Measurements from ENCODE around the gene KRTAP4-4.
"Not testable (repeated sequence)": the region's sequence is repeated elsewhere in the genome, so short reads cannot be mapped to it uniquely, and the experiment has no call there.

The KRTAP4-4 gene

DNA sequence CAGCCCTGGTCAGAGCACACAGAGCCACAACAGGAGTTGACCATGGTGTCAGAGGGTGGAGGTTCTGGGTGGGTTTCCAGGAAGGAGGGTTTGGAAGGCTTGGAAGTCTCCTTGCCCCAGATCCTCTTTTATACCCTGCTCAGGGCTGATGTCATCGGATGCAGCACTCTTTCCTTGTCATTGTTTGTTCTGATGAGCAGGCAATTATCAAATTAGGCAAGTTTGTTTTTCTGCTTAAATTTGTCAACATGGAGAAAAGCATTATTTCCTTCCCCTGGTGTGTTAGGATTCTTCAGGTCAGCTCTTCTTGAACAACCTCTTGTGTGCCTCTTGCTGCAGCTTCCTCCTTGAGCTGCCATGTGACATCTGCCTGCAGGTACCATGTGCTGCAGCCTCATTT lies at the start of gene KRTAP4-4:
KRTAP4-4 (minus strand) TSS at position 101 of the 400 bp plus-strand sequence; CDS start at position 44, 57 bp downstream.
- DNase-seq (ENCODE audit: low spot score): no peak

DNA sequence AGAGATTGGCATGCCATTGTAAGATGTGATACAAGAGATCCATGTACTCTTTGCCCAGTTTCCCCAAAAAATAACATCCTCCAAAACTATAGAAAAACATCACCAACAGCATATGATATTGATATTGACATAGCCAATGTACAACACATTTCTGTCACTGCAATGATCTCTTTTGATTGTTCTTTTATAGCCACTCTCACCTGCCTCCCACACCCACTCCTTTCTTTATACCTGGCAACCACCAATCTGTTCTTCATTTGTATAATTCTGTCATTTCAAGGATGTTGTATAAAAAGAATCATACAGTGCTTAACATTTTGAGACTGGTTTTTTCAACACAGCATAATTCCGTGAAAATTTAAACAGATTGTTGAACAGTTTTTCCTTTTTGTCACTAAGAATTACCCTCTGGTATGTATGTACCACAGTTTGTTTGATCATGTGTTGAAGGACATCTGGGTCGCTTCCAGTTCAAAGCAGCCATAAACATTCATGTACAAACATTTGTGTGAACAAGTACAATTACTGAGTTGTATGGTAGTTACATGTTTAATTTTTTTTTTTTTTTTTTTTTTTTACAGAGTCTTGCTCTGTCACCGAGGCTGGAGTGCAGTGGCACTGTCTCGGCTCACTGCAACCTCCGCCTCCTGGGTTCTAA lies 39.0 kb upstream of the KRTAP4-4 start:
- no peak for DNase-seq (ENCODE audit: low spot score)

DNA sequence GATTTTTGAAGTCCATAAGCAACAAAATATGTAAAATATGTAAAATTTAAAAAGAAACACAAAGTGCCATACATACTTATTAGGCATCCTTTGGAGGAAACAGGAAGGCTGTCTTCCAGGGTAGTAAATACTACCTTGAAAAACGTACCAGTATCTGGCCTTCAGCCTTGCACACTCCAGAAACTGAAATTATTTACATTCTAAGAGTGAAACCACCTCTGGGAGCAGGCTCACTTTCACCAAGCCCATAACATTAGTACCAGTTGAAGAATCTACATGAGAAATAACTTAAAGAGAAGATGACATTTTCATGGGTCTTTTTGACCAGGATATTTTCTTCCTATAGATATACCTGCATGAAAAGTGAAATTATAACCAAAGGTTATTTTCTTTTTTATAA lies 35.5 kb upstream of the KRTAP4-4 start:
- no peak for DNase-seq (ENCODE audit: low spot score)

DNA sequence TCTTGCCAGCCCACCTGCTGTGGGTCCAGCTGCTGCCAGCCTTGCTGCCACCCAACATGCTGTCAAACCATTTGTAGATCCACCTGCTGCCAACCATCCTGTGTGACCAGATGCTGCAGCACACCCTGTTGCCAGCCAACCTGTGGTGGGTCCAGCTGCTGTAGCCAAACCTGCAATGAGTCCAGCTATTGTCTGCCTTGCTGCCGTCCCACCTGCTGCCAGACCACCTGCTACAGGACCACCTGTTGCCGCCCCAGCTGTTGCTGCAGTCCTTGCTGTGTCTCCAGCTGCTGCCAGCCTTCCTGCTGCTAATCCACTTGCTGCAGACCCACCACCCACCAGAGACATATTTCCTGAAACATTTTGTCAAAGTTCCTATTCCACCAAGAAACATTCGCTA lies 29.8 kb upstream of the KRTAP4-4 start:
- no peak for DNase-seq (ENCODE audit: low spot score)

DNA sequence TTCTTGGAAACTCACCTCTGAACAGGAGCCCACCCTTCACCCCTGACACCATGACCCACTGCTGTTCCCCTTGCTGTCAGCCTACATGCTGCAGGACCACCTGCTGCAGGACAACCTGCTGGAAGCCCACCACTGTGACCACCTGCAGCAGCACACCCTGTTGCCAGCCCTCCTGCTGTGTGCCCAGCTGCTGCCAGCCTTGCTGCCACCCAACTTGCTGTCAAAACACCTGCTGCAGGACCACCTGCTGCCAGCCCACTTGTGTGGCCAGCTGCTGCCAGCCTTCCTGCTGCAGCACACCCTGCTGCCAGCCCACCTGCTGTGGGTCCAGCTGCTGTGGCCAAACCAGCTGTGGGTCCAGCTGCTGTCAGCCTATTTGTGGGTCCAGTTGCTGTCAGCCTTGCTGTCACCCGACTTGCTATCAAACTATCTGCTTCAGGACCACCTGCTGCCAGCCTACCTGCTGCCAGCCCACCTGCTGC lies 29.3 kb upstream of the KRTAP4-4 start, which contains the start of gene KRTAP9-1:
KRTAP9-1 (plus strand) TSS at position 51 of the 482 bp plus-strand sequence; CDS start at position 51, 0 bp downstream.
- not testable (repeated sequence) for DNase-seq (ENCODE audit: low spot score)

DNA sequence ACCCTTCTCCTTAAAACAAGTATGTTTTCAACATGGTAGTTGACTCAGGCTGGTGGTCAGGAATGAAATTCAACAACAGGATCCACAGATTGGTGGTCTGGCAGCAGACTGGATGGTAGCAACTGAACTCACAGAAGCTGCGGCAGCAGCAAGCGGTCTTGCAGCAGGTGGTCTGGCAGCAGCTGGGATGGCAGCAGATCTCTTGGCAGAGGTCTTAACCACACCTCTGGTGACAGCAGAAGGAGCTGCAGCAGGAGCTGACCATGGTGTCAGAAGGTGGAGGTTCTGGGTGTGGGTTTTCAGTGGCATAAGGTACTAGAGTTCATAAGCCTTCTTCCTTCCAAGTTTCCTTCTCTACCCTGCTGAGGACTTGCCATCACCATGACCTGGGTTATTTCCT lies 26.3 kb upstream of the KRTAP4-4 start:
- no peak for DNase-seq (ENCODE audit: low spot score)

DNA sequence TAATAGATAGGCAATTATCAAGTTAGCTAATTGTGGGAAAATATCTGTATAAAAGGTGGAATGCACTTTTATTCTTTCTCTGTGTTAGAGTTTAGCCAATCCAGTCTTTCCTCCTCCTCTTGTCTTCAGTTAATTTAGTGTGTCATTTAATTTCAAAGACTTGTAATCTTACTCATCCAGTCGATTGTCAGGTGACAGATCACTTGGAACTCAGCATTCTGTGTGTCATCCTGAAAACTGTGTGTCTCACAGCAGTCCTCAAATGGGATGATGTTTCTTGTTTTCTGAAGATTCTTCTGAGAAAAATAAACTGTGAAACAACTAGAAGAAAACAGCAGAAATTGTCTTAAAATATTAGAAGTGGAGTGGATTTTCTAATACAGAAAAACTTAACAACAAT lies 24.5 kb upstream of the KRTAP4-4 start:
- no peak for DNase-seq (ENCODE audit: low spot score)

DNA sequence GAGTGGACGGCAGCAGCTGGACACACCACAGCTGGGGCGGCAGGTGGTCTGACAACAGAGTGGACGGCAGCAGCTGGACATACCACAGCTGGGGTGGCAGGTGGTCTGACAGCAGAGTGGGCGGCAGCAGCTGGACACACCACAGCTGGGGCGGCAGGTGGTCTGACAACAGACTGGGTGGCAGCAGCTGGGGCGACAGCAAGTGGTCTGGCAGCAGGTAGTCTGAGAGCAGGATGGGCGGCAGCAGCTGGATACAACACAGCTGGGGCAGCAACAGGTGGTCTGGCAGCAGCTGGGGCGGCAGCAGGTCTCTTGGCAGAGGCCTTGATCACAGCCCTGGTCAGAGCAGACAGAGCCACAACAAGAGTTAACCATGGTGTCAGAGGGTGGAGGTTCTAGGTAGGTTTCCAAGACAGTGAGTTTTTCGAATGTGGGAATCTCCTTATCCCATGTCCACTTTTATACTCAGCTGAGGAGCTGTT lies 24.0 kb upstream of the KRTAP4-4 start, which contains the start of gene KRTAP4-1:
KRTAP4-1 (minus strand) TSS at position 432 of the 482 bp plus-strand sequence; CDS start at position 375, 57 bp downstream.
- DNase-seq (ENCODE audit: low spot score): no peak

DNA sequence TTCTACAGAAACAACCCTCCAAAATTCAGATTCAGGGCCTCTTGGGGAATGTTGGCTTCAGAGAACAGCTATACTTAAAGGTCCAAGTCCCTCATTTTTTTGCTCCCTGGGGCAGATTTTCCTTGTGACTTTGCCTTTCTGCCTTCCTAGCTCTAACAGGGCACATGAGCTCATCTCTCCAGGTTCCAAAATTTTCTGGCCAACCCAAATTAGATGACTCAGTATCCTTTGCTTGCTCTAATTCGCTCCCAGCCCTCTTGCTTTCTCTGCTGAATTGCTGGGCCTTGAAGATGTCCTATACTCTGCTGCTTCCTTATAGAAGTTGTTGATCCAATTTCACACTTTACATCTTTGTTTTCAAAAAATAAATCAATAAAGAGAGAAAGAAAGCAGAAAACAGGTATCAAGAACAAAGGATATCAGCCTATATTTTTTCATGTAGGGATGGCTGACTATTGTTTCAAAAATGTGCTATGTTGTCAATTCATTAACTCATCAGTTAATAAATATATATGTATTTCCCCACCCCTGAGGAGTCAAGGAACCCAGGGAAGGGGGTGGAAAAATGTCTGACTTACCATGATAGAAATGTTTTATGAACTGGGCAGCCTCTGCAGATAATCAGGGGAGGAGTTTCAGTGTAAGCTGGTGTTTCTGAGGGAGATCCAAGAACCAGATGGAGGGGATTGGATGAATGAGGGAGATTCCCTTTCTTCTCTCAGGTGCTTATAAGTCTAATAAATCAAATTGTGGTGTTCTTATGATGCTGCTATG lies 18.5 kb upstream of the KRTAP4-4 start:
- DNase-seq (ENCODE audit: low spot score): peak; percentile 59

DNA sequence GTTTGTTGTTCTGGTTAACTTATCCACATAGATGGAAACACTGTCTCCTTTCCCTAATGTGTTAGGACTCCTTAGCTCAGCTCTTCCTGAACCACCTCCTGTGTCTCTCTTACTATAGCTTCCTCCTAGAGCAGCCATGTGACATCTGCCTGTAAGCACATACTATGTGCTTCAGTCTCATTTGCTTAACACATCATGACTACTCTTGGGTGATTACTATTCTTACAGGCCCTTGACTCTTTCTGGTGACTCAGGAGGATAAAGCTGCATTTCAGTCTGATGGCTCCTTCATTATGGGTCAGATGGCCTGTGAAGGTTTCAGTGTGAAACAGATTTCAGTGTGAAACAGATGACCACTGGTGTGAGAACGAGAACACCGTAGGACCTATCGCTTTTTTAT lies 17.8 kb upstream of the KRTAP4-4 start:
- peak; percentile 30 for DNase-seq (ENCODE audit: low spot score)

DNA sequence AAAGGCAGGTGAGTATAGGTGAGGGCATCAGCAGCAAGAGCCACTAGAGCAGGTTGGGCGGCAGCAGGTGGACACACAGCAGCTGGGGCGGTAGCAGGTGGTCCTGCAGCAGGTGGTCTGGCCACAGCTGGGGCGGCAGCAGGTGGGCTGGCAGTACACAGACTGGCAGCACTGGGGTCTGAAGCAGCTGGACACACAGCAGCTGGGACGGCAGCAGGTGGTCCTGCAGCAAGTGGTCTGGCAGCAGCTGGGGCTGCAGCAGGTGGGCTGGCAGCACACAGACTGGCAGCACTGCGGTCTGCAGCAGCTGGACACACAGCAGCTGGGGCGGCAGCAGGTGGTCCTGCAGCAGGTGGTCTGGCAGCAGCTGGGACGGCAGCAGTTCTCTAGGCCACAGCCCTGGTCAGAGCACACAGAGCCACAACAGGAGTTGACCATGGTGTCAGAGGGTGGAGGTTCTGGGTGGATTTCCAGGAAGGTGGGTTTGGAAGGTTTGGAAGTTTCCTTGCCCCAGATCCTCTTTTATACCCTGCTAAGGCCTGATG lies 17.3 kb upstream of the KRTAP4-4 start, which contains the start of gene KRTAP4-2:
KRTAP4-2 (minus strand) TSS at position 495 of the 545 bp plus-strand sequence; CDS start at position 438, 57 bp downstream.
- no peak for DNase-seq (ENCODE audit: low spot score)

DNA sequence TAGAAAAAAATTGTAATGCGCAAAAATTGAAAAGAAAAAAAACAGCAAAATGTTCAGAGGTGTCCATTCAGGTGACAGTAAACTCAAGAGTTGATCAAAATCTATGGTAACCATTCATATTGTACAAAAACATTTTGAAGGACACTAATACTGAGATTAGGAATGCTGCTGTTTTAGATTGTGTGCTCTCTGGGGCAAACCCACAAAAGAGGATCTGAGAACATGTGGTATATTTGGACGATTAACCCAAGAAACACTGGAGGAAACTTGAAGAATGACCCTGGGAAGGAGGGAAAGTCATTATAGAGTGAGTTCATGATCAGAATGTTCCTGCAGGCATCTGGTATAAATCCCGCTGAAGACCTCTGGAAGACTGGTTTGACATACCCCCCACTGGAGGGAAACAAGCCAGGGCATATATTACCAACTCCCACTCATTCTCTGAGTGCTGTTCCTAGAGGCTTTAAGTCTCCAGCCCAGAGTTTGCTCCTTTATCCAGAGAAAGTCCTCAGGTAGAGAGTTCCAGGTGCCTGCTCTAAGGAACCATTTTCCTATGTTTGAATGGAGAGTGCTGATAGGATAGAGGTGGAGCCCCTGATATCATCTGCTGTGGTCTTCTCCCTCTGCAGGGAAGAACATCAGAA lies 16.3 kb upstream of the KRTAP4-4 start:
- no peak for DNase-seq (ENCODE audit: low spot score)

DNA sequence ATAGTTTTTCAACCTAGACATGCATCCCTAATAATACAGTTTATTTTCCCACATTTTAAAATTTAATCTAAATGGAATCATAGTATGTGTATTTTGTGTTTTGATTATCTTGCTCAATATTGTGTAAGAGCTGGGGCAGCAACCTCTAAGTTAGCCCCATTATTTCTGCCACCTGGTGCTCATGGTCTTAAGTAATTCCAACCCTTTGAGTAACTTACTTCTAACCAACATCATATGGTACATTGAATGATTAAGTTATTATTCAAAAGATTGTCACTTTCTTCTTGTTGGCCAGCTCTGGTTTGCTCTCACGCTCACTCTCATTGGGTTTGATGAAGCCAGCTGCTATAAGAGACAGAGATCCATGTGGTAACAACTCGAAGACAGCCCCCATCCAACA lies 11.3 kb upstream of the KRTAP4-4 start:
- DNase-seq (ENCODE audit: low spot score): peak; percentile 35

DNA sequence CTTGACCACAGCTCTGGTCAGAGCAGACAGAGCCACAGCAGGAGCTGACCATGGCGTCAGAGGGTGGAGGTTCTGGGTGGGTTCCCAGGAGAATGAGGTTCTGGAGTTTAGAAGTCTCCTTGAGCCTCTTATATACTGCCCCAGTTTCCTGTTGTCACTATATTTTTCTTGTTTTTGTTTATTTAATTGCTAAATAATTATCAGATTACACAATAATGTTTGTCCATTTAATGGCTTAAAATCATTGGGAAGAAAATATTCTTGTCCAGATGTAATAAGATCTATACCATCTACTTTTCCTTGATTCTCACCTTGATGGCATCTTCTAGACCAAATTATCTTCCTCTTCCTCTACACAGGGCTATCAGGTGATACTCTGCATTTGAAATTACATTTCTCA lies 7.6 kb upstream of the KRTAP4-4 start, which contains the start of gene KRTAP4-3:
KRTAP4-3 (minus strand) TSS at position 101 of the 400 bp plus-strand sequence; CDS start at position 52, 49 bp downstream.
- no peak for DNase-seq (ENCODE audit: low spot score)

DNA sequence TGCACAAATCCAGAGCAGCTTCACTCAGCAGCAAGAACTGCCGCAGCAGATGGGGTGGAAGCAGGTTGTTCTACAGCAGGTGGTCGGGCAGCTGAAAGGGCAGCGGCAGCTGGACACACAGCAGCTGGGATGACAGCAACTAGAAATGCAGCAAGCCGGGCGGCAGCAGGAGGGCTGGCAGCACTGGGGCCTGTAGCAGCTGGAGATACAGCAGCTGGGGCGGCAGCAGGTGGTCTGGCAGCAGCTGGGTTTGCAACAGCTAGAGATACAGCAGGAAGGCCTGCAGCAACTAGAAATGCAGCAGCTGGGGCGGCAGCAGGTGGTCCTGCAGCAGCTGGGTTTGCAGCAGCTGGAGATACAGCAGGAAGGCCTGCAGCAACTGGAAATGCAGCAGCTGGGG lies 7.0 kb upstream of the KRTAP4-4 start:
- DNase-seq (ENCODE audit: low spot score): no peak

DNA sequence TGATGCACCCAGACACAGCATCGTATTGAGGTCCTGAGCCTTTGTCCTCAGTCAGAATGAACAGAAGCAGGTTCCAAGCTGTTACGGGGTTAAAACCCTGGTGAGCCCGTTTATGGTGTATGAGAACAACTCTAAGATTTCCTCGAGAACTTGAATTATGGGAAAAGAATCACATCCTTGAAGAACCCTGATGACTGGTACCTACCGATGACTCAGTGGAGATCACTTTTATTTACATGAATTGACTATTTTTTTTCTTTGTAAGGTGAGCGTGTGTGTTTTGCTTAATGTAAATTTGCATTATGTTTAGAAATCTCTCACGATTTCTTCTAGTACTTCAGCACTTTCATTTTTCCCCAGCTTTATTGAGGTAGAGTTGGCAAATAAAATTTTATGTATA lies 3.3 kb upstream of the KRTAP4-4 start:
- DNase-seq (ENCODE audit: low spot score): no peak

DNA sequence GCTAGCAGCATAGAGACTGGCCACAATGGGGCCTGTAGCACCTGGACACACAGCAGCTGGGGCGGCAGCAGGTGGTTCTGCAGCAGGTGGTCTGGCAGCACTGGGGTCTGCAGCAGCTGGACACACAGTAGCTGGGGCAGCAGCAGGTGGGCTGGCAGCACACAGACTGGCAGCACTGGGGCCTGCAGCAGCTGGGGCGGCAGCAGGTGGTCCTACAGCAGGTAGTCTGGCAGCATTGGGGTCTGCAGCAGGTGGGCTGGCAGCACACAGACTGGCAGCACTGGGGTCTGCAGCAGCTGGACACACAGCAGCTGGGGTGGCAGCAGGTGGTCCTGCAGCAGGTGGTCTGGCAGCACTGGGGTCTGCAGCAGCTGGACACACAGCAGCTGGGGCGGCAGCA lies 358 bp downstream of the KRTAP4-4 start:
- DNase-seq (ENCODE audit: low spot score): not testable (repeated sequence)

DNA sequence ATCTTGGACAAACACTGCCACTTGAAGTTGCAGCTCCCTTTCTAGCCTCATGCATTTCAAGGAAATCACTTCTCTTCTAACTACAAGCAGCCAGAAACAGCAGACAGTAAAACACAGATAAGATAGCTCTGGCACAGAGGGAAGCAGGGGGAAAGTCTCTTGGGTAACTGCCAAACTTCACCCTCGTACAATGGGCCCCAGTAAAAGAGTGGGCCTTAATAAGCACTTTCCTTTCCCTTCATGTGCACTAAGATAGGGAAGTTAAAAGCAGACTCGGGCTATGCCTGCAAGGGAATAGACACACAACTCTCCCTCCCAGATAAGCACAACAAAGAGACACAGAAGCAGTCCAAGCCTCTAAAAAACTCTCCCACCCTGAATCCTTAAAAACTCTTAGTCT lies 6.7 kb downstream of the KRTAP4-4 start:
- DNase-seq (ENCODE audit: low spot score): no peak

DNA sequence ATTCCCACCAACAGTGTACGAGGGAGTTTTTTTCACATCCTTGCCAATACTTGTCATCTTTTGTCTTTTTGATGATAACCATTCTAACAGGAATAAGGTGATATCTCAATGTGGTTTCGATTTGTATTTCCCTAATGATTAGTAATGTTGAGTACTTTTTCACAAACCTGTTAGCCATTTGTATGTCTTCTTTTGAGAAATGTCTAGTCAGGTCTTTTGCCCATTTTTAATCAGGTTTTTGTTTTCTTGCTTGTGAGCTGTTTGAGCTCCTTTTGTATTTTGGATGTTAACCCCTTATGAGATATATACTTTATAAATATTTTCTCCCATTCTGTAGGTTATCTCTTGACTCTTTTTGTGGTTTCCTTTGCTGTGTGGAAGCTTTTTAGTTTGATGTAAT lies 9.0 kb downstream of the KRTAP4-4 start:
- DNase-seq (ENCODE audit: low spot score): no peak

DNA sequence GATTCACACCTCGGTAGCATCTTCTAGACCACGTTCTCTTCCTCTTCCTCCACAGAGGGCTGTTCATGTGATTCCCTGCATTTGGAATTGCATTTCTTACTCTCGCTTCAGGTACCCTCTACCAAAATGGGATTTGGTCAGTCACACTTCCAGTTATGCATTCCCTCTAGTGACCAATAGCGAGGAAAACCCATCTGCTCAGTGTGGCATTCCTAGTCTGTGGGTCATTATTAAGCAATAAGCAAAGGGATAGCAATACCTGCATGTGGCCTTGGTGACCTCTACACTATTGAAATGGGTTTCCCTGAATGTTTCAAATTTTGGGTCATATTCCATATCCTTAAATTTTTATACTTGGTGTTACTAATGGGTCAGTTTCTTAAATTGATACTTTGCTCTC lies 10.5 kb downstream of the KRTAP4-4 start:
- no peak for DNase-seq (ENCODE audit: low spot score)

DNA sequence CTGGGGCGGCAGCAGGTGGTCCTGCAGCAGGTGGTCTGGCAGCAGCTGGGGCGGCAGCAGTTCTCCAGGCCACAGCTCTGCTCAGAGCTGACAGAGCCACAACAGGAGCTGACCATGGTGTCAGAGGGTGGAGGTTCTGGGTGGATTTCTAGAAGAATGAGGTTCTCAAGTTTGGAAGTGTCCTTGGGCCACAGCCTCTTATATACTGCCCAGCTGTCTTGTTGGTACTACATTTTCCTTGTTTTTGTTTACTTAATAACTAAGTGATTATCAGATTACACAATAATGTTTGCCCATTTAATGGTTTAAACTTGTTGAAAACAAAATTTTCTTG lies 10.9 kb downstream of the KRTAP4-4 start, which contains the start of gene KRTAP4-5:
KRTAP4-5 (minus strand) TSS at position 174 of the 334 bp plus-strand sequence; CDS start at position 116, 58 bp downstream.
- DNase-seq (ENCODE audit: low spot score): no peak
